ENCODE measurements around the gene TYMP. TPM values are rescaled to one million over a fixed set of nuclear protein-coding genes. Genes with fewer than 3 reads are reported as not detected.

The TYMP gene
- total RNA-seq, 2 donors from 2014 or later, result 1.2 to 2.1 TPM

GRCh38 chr22:50513175-50513574 lies 16.6 kb downstream of the TYMP start:
- Mint-ChIP-seq H3K4me3 (no peak overlapping the region), H3K27ac (no peak overlapping the region), H3K4me1 (peaks cover 8% of the 10 kb centered on the region), H3K36me3 (ENCODE audit: low read depth) (peaks cover 24% of the 10 kb centered on the region), H3K27me3 (ENCODE audit: insufficient read depth) (no peaks in the 10 kb centered on the region), H3K9me3 (no peaks in the 10 kb centered on the region)
- no peak for DNase-seq
- no peak for TF ChIP-seq CTCF (conservative IDR thresholded peaks at IDR 0.05)
- no peaks in the 10 kb centered on the region for H3K9me3 ChIP-seq (ENCODE audit: control insufficient read depth, low read length)
- 93 to 96% methylated on average over 9 to 15 of the region's 15 CpGs for WGBS, 2 experiments (ENCODE audit: insufficient coverage in 1 of 2, insufficient read length in 1 of 2)
- H3K36me3 ChIP-seq (ENCODE audit: control insufficient read depth, insufficient read depth, low read length), result peaks cover 12% of the 10 kb centered on the region
- peaks cover 8% of the 10 kb centered on the region for H3K4me1 ChIP-seq (ENCODE audit: control insufficient read depth, insufficient read depth, low read length)
- H3K4me3 ChIP-seq (ENCODE audit: low read length), result no peak overlapping the region
- H3K27ac ChIP-seq (ENCODE audit: low read depth, low read length), result no peak overlapping the region
- H3K27me3 ChIP-seq (ENCODE audit: control insufficient read depth, insufficient read depth, low read length, poor library complexity, severe bottlenecking), result no peaks in the 10 kb centered on the region
- H3K9ac ChIP-seq (ENCODE audit: extremely low read depth, low read length, poor library complexity, severe bottlenecking), result no peak overlapping the region

- Histone ChIP-seq H3K27me3 (ENCODE audit: control insufficient read depth, insufficient read depth, low read length, poor library complexity, severe bottlenecking) (no peaks in the 10 kb centered on the region), H3K36me3 (ENCODE audit: control insufficient read depth, insufficient read depth, low read length) (peaks cover 20% of the 10 kb centered on the region), H3K27ac (ENCODE audit: low read depth, low read length) (no peak overlapping the region), H3K9me3 (ENCODE audit: control insufficient read depth, low read length) (no peaks in the 10 kb centered on the region), H3K9ac (ENCODE audit: extremely low read depth, low read length, poor library complexity, severe bottlenecking) (peak overlapping the region; percentile 81), H3K4me3 (ENCODE audit: low read length) (peak overlapping the region; percentile 93), H3K4me1 (ENCODE audit: control insufficient read depth, insufficient read depth, low read length) (peaks cover 8% of the 10 kb centered on the region)
- no peak for DNase-seq
- peak overlapping the region; percentile 79 for H3K4me3 Mint-ChIP-seq
- peaks cover 5% of the 10 kb centered on the region for H3K36me3 Mint-ChIP-seq (ENCODE audit: low read depth)
- WGBS, 2 experiments (ENCODE audit: insufficient coverage in 1 of 2, insufficient read length in 1 of 2), result 53 to 54% methylated on average over 3 of the region's 3 CpGs
- H3K27me3 Mint-ChIP-seq (ENCODE audit: insufficient read depth), result no peaks in the 10 kb centered on the region
- TF ChIP-seq CTCF (conservative IDR thresholded peaks at IDR 0.05), result no peak
- peaks cover 8% of the 10 kb centered on the region for H3K4me1 Mint-ChIP-seq
- peak overlapping the region; percentile 56 for H3K27ac Mint-ChIP-seq
- no peaks in the 10 kb centered on the region for H3K9me3 Mint-ChIP-seq
Measured at GRCh38 chr22:50508897-50509296, 20.9 kb downstream of the TYMP start.

GRCh38 chr22:50507991-50508884 lies 21.6 kb downstream of the TYMP start, which contains the start of gene NCAPH2:
Gene NCAPH2, plus strand, starts transcription at chr22:50508224. Its CDS starts 114 bp downstream, at chr22:50508338.
- TF ChIP-seq CTCF (conservative IDR thresholded peaks at IDR 0.05), result no peak
- Mint-ChIP-seq H3K4me3 (peak within 1 kb of the TSS; percentile 95), H3K27ac (peak within 1 kb of the TSS; percentile 97), H3K9me3 (no peaks in the 10 kb centered on the region), H3K27me3 (ENCODE audit: insufficient read depth) (no peaks in the 10 kb centered on the region), H3K36me3 (ENCODE audit: low read depth) (peaks cover 5% of the 10 kb centered on the region), H3K4me1 (peaks cover 8% of the 10 kb centered on the region)
- DNase-seq, result no peak
- Histone ChIP-seq H3K27me3 (ENCODE audit: control insufficient read depth, insufficient read depth, low read length, poor library complexity, severe bottlenecking) (no peaks in the 10 kb centered on the region), H3K27ac (ENCODE audit: low read depth, low read length) (peak within 1 kb of the TSS; percentile 94), H3K36me3 (ENCODE audit: control insufficient read depth, insufficient read depth, low read length) (peaks cover 20% of the 10 kb centered on the region), H3K9me3 (ENCODE audit: control insufficient read depth, low read length) (no peaks in the 10 kb centered on the region), H3K4me1 (ENCODE audit: control insufficient read depth, insufficient read depth, low read length) (peaks cover 8% of the 10 kb centered on the region), H3K9ac (ENCODE audit: extremely low read depth, low read length, poor library complexity, severe bottlenecking) (peak within 1 kb of the TSS; percentile 81), H3K4me3 (ENCODE audit: low read length) (peak within 1 kb of the TSS; percentile 97)
- WGBS, 2 experiments (ENCODE audit: insufficient coverage in 1 of 2, insufficient read length in 1 of 2), result 1 to 5% methylated on average over 20 to 64 of the region's 76 CpGs

Measured in endodermal cell (in vitro differentiated cells).